Measurements from ENCODE around the gene NUSAP1.

DNA sequence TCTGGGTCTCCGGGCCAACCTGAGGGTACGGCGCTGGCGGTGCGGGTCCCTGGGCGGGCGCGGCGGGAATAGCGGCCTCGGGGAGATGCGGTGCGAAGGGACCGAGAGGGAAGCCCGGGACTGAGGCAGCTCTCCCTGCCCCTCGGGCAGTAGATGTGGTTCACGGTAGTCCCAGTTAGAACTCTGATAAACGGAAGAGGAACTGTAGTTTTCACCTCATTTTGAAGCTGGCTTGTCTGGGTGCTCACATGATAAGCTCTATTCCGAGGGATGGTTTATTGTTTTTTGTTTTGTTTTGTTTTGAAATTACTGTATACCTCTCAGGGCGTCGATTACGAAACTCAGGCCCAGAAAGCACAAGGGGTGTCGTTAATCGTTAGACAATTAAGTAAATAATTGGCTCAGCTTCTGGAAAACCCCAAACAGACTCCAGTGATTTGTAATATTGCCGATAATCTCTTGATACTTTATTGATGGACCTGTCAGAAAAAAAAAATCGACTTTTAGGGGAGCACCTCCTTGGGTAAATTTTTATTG lies 413 bp downstream of the NUSAP1 start:
- TF ChIP-seq, protein P1, sequence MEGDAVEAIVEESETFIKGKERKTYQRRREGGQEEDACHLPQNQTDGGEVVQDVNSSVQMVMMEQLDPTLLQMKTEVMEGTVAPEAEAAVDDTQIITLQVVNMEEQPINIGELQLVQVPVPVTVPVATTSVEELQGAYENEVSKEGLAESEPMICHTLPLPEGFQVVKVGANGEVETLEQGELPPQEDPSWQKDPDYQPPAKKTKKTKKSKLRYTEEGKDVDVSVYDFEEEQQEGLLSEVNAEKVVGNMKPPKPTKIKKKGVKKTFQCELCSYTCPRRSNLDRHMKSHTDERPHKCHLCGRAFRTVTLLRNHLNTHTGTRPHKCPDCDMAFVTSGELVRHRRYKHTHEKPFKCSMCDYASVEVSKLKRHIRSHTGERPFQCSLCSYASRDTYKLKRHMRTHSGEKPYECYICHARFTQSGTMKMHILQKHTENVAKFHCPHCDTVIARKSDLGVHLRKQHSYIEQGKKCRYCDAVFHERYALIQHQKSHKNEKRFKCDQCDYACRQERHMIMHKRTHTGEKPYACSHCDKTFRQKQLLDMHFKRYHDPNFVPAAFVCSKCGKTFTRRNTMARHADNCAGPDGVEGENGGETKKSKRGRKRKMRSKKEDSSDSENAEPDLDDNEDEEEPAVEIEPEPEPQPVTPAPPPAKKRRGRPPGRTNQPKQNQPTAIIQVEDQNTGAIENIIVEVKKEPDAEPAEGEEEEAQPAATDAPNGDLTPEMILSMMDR (IDR thresholded peaks at IDR 0.05 in 2 of 3, conservative IDR thresholded peaks at IDR 0.05 in 1 of 3; ENCODE audit: borderline replicate concordance in 1 of 3, insufficient read depth in 1 of 3, low read depth in 2 of 3, low read length in 2 of 3): no peak
- TF ChIP-seq RAD21 (IDR thresholded peaks at IDR 0.05; ENCODE audit: low read depth) (no peak), ELF1 (IDR thresholded peaks at IDR 0.05; ENCODE audit: borderline replicate concordance, low read depth) (no peak), EZH2 (IDR thresholded peaks at IDR 0.05) (no peak), SIN3A (IDR thresholded peaks at IDR 0.05; ENCODE audit: low read depth) (no peak), POLR2A (IDR thresholded peaks at IDR 0.05; ENCODE audit: borderline replicate concordance, extremely low read depth, insufficient read depth, insufficient read length) (no peak), CBX3 (IDR thresholded peaks at IDR 0.05; ENCODE audit: low read depth) (no peak), EZH2phosphoT487 (IDR thresholded peaks at IDR 0.05; ENCODE audit: borderline replicate concordance) (no peak), YY1 (IDR thresholded peaks at IDR 0.05; ENCODE audit: extremely low read depth, insufficient replicate concordance, low read depth, low read length) (no peak), POLR2AphosphoS5 (IDR thresholded peaks at IDR 0.05; ENCODE audit: low read depth, low read length) (no peak), JUND (IDR thresholded peaks at IDR 0.05) (no peak), EGR1 (IDR thresholded peaks at IDR 0.05; ENCODE audit: low read depth) (no peak), ZNF274 (IDR thresholded peaks at IDR 0.05; ENCODE audit: low read depth, low read length) (no peak)
- TF ChIP-seq, protein P2, sequence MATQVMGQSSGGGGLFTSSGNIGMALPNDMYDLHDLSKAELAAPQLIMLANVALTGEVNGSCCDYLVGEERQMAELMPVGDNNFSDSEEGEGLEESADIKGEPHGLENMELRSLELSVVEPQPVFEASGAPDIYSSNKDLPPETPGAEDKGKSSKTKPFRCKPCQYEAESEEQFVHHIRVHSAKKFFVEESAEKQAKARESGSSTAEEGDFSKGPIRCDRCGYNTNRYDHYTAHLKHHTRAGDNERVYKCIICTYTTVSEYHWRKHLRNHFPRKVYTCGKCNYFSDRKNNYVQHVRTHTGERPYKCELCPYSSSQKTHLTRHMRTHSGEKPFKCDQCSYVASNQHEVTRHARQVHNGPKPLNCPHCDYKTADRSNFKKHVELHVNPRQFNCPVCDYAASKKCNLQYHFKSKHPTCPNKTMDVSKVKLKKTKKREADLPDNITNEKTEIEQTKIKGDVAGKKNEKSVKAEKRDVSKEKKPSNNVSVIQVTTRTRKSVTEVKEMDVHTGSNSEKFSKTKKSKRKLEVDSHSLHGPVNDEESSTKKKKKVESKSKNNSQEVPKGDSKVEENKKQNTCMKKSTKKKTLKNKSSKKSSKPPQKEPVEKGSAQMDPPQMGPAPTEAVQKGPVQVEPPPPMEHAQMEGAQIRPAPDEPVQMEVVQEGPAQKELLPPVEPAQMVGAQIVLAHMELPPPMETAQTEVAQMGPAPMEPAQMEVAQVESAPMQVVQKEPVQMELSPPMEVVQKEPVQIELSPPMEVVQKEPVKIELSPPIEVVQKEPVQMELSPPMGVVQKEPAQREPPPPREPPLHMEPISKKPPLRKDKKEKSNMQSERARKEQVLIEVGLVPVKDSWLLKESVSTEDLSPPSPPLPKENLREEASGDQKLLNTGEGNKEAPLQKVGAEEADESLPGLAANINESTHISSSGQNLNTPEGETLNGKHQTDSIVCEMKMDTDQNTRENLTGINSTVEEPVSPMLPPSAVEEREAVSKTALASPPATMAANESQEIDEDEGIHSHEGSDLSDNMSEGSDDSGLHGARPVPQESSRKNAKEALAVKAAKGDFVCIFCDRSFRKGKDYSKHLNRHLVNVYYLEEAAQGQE (IDR thresholded peaks at IDR 0.05; ENCODE audit: low read depth): no peak

Measured in HCT116 (cell line).